GM19324 (cell line): Measurements from ENCODE around the gene LSM3.
"Not testable (repeated sequence)": the region's sequence is repeated elsewhere in the genome, so short reads cannot be mapped to it uniquely, and the experiment has no call there.

ENCODE experiments used
- ATAC-seq: cut with Tn5 transposase; IDR thresholded peaks from one replicate; pipeline ENCODE4 v1.9.1; 2021; ENCODE audit warnings: mild to moderate bottlenecking, moderate library complexity; ENCODE audit not compliant: unreplicated experiment, low FRiP score

LSM3 gene

DNA sequence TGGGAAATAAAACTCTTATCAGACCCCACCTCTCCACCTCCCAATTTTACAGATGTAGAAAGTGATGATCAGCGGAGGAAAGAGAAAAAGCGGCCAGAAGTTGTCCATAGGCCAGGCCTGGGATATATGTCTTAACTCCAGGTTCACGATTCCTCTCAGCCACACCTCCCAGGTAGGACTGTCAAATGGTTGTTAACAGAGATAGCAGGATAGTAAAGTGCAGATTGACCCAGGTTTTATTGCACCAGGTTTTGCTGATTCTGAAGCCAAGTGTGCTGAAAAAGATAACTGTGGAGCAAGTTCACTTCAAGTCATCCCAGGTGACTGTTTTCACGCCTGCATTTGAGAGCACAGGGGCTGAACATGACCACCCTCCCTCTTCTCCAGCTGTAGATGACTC is 36.1 kb downstream of the LSM3 start:
- ATAC-seq = no peak

- ATAC-seq = no peak
These were observed 37.8 kb downstream of the LSM3 start for GRCh38 chr3:14216257-14217048.

GRCh38 chr3:14218355-14218754 is 39.7 kb downstream of the LSM3 start:
- ATAC-seq = no peak

GRCh38 chr3:14220933-14221332 is 42.3 kb downstream of the LSM3 start:
- no peak for ATAC-seq

- no peak for ATAC-seq
These were observed 43.3 kb downstream of the LSM3 start for GRCh38 chr3:14221902-14222301.

DNA sequence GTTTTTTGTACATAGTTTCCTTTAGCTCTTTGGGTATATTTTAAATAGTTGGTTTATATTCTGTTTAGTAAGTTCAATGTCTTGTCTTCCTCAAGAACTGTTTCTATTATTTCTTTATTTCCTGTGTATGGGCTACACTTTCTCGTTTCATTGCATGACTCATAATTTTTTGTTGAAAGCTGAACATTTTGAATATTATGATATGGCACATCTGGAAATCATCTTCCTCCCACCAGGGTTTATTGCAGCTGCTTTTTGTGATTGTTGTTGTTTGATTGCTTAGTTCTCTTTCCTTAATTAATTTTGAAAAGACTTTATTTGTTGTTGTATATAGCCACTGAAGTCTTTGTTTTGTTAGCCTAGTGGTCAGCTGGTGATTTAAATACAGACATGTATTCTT is 43.8 kb downstream of the LSM3 start:
- ATAC-seq = no peak

DNA sequence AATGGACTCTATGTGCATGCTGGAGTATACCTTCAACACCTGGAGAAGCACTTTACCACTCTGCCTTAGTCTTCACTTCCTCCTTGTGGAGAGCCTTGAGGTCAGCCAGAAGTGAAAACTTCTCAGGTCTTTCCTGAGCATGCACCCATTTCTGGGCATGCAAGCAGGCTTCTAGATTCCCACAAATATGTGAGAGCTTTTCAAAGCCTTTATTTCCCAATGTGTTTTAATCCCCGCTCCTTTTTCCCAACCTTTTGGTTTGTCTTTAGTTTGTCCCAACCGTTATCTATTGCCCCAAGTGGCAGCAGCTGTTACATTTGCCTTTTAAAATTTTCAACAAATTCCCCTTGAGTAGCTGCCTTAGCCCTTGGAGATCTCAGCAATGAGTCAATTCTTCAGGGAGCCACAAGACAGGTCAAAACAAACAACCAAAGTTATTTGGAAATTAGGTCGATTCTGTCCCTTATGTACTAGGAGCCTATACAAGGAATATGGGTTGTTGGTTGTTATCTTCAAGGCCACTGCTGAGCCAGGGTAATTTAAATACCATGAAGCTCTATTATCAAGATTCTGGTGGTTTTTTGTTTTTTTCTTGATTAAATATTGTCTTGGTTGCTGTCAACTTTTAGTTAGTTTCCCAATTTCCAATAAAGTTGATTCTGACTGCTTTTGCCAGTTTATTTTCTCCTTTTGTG is 44.4 kb downstream of the LSM3 start:
- ATAC-seq = no peak

- no peak for ATAC-seq
These were observed 45.0 kb downstream of the LSM3 start for GRCh38 chr3:14223595-14223994.

GRCh38 chr3:14224895-14225294 is 46.3 kb downstream of the LSM3 start:
- ATAC-seq = no peak

GRCh38 chr3:14225421-14225820 is 46.8 kb downstream of the LSM3 start:
- ATAC-seq = no peak

GRCh38 chr3:14226351-14226750 is 47.7 kb downstream of the LSM3 start:
- ATAC-seq = not testable (repeated sequence)

- ATAC-seq = no peak
These were observed 49.2 kb downstream of the LSM3 start for GRCh38 chr3:14227856-14228255.

DNA sequence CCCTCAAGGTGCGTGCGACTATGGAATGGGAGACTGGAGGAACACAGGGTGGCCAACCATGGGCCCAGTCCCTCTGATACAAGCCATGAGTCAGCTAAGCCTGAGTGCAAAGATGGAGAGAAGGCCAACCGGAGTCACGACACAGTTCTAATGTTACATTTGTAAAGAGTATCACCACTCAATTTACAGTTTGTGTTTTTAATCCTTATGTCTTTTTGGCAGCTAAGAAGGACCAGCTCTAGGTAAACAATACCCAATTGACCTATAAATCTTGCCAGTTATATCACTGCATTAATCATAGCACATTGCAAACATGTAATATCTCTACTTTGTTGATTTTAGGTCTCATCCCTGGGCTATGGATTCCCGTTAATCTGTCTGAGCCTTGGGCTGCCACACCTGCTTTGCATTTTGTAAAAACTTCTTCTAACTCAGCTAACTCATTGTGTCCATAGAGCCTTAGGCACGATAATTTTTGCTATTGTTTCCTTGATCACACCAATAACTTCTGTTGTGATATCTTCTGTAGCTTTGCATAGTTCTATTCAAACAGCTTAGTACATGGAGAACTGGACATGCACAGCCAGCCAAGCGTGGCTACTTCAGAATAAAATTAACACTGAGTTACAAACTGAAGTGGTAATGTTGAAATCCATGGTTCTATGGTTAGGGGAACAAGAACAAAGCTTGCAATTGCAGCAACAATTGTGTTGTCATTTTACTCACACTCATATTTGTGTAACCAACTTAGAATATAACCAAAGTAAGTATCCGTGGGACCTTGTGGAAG is 50.3 kb downstream of the LSM3 start:
- no peak for ATAC-seq

DNA sequence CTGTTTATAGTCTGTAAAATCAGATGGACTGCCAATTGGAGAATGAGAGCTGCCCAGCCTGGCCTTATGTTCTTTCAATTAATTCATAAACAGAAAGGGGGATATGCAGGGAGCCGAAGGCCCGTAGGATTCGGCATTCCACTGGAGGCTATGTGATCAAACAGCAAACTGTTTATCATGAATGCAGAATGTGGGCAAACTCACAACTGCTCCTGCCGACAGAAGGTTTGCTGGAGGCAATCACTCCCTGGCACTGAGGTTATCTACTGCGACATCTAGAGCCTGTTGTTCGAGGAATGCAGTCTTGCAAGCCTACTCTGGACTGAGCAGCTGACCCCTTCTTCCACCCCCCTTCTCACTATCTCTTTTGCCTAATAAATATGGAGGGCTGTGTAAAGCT is 51.1 kb downstream of the LSM3 start:
- ATAC-seq = not testable (repeated sequence)

GRCh38 chr3:14230729-14231128 is 52.1 kb downstream of the LSM3 start:
- ATAC-seq = no peak

GRCh38 chr3:14231145-14231990 is 52.8 kb downstream of the LSM3 start:
- ATAC-seq = no peak

- no peak for ATAC-seq
These were observed 53.4 kb downstream of the LSM3 start for GRCh38 chr3:14231998-14232501.

GRCh38 chr3:14234251-14235002 is 55.8 kb downstream of the LSM3 start:
- no peak for ATAC-seq
